ENCODE data around the gene ANKRD27.
"Not testable (repeated sequence)": the region's sequence is repeated elsewhere in the genome, so short reads cannot be mapped to it uniquely, and the experiment has no call there.

ANKRD27 gene

DNA sequence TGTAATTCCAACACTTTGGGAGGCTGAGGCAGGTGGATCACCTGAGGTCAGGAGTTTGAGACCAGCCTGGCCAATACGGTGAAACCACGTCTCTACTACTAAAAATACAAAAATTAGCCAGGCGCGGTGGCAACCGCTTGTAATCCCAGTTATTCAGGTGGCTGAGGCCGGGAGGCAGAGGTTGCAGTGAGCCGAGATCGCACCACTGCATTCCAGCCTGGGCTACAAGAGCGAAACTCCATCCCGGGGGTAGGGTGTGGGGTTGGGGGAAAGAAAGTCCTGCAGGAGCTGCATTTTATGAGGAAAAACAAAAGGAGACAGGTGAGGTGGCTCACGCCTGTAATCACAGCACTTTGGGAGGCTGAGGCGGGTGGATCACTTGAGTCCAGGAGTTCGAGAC, 22.6 kb downstream of the ANKRD27 start:
- not testable (repeated sequence) for DNase-seq

- DNase-seq: no peak
Observed at GRCh38 chr19:32651729-32652140, 23.2 kb downstream of the ANKRD27 start.

DNA sequence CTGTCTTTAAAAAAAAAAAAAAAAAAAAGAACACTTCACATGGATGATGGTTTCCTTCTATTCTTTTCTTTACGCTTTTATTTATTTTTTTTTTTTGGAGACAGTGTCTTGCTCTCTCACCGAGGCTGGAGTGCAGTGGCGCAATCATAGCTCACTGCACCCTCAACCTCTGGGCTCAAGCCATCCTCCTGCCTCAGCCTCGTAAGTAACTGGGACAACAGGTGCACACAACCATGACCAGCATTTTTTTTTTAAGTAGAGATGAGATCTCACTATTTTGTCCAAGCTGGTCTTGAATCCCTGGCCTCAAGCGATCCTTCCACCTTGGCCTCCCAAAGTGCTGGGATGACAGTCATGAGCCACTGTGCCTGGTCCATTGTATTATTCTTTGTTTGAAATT, 24.3 kb downstream of the ANKRD27 start:
- no peak for DNase-seq

DNA sequence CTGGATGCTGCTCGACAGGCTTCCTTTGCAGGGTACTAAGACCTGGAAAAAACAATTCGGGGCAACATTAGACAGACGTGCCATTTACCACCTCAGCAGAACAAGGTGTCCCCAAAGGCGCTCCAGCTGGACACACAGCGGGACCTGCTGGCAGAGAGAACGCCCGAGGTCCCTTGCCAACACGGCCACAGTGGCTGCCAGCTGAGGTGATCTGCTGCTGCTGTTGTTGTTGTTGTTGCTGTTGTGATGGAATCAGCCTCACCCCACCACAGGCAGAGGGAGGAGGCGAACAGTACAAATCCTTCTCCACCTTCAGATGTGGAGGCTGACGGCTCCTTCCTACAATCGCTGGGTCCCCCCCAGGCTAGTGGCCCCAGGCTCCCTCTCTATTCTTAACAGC, 25.2 kb downstream of the ANKRD27 start:
- DNase-seq: no peak

- no peak for DNase-seq
Observed at GRCh38 chr19:32647361-32647760, 27.6 kb downstream of the ANKRD27 start.

GRCh38 chr19:32646556-32646955, 28.4 kb downstream of the ANKRD27 start:
- DNase-seq: no peak

DNA sequence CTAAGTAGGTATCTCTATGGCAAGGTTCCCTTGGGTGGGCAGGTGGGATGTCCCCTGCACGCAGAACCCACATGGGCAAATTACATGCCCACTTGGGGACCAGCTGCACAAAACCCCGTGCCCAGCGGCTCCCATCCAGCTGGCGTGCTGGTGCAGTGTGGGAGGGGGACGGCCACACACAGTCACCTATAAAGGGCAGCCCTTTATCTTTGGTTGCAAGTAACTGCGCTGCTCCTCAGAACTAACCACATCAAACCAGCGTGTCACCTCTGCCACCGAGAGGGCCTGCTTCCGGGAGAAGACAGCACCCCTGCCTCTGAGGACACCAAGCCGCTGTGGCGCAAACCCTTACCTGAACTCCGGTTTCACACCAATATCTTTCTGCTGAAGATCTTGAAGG, 32.2 kb downstream of the ANKRD27 start:
- no peak for DNase-seq

DNA sequence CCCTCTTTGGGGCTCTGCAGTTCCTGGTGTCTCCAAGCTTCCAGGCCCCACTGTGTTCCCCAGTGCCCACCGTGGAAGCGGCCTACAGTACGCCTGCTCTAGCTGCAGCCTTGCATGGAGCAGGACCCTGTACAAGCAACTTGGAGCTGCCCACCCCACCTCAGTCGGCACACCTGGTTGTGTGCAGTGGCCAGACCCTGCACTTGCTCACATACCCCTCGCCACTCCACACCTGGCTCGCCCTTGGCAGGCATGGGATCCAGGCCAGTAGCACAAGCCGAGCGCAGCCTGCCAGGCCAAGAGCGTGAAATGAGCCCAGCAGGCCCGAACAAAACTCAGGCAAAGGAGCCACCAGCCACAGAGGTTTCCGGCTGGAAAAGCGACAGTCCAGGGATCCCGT, 36.4 kb downstream of the ANKRD27 start:
- DNase-seq: no peak

GRCh38 chr19:32637480-32637879, 37.5 kb downstream of the ANKRD27 start:
- DNase-seq: no peak

- DNase-seq: no peak
Observed at GRCh38 chr19:32631381-32631780, 43.6 kb downstream of the ANKRD27 start.

- DNase-seq: no peak
Observed at GRCh38 chr19:32630338-32630737, 44.6 kb downstream of the ANKRD27 start.

DNA sequence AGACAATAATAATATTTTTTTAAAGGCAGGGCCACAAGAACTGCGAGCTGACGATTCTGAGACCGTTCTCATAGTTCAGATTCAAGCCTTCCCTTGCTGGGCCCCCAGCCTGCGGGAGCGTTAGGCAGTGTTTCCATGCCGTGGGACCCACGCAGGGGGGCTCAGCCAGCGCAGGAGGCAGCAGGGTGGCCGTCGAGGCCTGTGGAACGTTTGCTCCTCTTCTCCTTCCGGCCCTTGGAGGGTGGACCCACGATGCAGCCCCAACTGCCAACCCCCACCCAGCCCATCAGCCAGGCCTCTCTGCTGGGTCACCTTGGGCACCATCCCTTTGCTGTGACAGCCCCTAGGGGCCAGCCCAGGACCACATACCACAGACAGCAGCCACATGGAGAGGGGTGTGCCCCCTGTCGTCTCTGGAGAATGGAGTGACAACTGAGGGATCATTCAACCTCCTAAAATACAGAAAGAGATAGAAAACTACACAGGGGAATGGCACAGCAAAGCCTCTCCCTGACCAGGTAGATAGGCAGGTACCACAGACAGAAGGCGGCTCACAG, 47.2 kb downstream of the ANKRD27 start:
- DNase-seq: no peak

DNA sequence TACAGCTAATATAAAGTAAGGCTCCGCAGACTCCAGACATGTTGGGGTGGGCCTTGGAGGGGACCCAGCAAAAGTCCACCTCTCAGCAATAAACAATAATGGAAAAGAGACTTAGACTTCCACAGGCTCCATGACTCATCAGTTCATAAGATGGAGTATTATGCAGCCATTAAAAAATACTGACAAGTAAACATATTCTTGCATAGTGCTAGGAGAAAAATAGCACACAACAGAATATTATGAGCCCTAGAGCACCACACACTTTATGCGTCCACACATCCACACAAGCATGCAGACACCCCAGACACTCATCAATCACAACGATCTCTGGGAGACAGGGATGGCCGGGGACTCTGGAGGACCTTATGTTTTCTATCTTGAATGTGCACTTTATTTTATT, 48.0 kb downstream of the ANKRD27 start:
- no peak for DNase-seq

DNA sequence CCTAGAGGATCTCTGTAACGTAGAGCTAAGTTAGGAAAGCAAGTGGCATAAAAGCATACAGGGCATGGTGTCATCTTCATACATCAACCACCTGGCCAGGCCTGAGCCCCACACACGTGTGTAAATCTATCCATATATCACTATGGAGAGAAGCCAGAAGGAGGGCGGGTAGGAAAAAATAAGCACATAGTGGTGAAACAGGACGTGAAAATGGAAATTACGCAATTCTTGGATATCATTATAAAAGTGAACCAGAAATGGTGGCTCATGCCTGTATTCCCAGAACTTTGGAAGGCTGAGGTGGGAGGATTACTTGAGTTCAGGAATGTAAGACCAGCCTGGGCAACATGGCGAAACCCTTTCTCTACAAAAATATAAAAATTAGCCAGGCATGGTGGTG, 50.6 kb downstream of the ANKRD27 start:
- peak; percentile 8 for DNase-seq

DNA sequence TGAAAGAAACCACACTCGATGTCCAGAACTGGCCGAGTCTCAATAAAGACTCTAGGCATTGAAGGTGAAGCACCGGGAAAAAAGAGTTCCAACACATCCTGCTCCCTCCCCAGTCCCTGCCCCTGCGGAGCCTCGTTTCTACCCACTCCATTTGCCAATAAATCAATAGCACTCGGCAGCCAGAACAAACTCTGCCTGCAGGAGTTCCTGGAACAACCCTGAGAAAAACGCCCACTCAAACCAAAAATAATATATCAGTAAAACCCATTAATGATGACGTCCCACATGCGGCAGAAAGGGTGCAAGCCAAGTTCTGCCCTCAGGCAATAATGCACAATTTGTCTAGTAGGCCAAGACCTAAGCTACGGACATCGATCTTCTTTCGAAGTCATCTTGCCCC, 53.0 kb downstream of the ANKRD27 start:
- DNase-seq: no peak

DNA sequence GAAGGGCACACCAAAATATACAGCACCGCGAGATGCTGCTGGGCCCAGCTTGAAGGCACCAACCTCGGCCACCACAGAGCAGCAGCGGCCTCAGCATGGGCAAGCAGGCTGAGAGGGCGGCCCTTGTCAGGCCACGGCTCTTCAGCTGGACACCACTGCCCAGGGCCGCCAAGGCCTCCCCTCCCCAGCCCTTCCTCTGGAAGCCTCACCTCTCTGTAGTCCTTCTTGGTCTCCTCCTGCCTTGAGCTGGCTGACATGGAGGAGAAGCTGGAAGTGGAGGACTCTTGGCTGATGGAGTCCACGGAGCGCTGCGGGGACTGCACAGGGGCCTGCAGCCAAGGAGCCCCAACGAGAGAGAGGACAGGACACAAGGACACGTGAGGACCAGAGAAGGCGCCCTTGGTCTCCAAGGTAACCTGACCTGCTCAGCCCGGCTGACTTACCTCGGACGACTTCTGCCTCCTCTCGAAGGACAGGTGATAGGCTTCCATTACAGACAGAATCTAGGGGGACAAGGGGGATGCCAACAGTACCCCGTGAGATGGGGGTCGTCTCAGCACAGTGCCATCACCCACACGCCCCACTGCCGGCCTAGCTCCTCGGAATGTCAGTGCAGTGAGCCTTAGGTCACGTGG, 55.8 kb downstream of the ANKRD27 start:
- no peak for DNase-seq

DNA sequence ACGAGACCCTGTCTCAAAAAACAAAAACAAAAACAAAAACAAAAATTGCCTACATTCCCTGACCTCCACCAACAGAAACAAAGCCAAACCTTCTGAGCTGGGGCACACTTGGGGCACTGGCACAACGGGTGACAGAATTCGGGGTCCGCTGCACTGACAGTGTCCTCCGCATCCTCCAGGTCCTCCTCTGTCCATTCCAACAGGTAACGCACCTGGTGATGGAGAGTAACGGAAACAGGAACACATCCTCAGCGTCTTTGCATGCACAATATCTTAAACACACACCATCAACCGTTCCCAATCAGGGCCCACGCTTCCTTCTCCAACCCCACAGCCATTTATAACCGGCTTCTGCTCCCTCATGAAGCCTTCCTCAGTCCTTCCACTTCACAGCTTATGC, 59.4 kb downstream of the ANKRD27 start:
- no peak for DNase-seq

DNA sequence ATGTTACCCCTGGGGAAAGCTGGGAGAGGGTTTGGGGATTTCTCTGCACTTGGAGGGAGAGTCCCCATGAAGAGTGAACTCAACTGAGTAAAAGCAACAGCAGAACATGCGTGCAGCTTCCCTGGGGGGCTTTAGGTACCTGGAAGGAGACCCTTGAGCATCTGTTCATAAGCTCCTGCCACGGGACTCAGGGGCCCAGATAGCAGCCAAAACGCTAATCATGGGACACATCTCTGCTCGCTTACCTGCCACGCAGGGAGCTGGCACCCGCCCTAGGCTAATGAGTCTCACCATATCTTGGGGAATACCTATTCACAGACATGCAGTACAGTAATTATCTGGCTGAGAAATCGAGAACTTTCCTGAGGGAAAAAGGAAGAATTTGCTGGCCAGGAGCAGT, 60.1 kb downstream of the ANKRD27 start:
- no peak for DNase-seq

DNA sequence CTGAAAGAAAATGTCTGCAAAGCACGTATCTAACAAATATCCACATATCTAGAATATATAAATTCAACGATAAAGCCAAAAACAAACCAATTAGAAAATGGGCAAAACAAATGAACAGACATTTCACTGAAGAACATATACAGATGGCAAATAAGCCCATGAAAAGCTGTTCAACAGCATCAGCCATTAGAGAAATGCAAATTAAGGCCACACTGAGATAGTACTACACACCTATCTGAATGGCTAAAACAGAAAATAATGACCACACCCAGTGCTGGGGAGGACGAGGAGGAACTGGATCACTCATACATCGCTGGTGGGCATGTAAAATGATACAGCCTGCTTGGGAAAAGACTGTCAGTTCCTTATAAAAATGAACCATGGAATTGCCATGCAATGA, 62.0 kb downstream of the ANKRD27 start:
- DNase-seq: no peak

DNA sequence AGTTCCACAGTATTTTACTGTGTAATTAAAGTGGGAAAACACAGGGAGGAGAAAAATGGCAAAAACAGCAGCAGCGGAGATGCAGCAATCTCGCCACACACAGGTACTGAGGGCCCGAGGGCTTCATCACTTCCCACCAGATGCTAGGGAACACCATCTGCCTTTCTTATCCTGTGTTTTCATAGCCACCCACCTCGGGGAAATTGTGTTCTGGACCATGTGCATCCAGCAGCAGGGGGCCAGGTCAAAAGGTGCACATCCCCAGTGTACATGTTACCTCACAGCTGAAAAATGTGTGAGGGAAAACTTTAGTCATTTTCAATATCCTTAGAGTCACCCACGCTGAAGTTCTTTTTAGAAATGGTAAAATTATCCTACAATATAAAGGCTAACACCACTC, 63.8 kb downstream of the ANKRD27 start:
- DNase-seq: no peak

DNA sequence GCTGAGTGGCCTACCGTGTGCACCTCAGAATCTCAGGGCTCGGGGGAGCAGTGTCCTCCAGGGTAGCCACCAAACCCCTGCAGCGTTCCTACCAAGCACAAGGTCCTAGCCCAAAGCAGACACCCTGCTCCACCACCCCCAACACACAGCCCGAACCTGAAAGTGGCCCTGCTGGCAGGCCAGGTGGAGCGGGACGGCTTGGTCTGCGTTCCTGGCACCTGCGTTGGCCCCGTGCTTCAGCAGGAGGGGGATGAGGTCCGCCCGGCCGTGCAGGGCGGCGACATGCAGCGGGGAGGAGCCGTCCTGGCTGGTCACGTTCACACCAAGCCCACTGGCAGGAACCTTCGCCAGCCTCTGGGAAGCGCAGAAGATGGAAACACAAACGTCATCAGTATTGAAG, 67.5 kb downstream of the ANKRD27 start:
- no peak for DNase-seq

DNA sequence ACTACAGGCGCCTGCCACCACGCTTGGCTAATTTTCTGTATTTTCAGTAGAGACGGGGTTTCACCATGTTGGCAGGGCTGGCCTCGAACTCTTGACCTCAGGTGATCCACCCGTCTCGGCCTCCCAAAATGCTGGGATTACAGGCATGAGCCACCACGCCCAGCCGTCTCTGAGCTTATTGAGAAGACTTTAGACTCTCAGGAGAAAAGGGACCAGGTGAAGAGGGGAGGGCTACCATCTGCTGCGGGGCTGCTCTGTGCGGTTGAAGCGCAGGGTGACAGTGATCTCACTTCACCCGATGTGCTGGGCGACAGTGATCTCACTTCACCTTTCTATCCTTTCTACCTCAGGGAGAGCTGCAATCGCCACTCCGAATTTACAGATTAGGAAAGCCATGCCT, 68.7 kb downstream of the ANKRD27 start:
- no peak for DNase-seq

- no peak for DNase-seq
Observed at GRCh38 chr19:32605544-32605943, 69.4 kb downstream of the ANKRD27 start.

DNA sequence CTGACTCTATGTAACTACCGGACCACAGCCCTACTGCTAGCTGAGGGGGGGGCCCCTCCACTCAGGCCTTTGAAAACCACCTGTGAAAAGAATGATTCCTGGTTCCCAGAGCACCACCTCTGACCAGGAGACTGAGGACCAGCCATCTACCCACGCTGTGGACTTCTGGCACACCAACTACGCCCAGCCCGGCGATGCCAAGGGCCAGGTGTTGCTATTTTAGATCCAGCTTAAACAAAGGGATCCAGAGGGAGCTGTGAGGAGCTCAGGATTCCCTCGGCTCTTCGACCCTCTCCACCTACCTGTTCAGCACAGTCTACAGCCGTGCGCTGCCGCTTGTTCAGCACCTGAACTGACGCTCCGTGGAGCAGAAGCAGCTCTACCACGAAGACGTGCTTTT, 71.0 kb downstream of the ANKRD27 start:
- DNase-seq: no peak

DNA sequence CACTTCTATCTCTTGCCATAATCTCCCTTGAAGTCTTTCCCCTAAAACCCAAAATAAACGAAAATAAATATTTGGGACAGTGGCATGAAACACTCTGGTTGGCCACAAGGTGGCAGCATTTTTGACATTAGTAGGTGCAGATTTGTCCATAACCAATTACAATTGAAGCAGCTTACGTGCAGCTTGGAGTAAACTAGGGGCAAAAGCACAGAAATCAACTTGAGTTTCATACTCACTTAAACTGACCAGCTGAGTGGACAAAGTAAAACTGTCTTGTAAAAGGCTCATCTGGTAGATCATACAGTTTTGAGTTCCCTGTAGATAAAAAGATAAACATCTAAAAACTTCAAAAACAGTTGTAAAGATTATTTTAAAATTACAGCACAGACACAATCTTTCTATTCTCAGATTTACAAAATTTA, 75.2 kb downstream of the ANKRD27 start:
- peak; percentile 60 for DNase-seq

All from inflammatory macrophage treated with lipopolysaccharide for 4 hours (primary cell).